Fibroblast of lung (primary cell): ENCODE measurements around the gene TFE3.

Experiments
- CTCF ChIP-seq, 2 donors: IDR thresholded peaks in 1 of 2; conservative IDR thresholded peaks in 1 of 2; 1 replicate in 1 of 2; 2 replicates in 1 of 2; pipeline ENCODE4 v1.5.1; 2011 to 2012; ENCODE audit warnings: low read length in 2 of 2, control low read depth in 1 of 2, inconsistent platforms in 1 of 2, low read depth in 1 of 2, mild to moderate bottlenecking in 1 of 2
- EZH2 ChIP-seq: IDR thresholded peaks from 2 replicates; pipeline ENCODE4 v1.5.1; 2012; ENCODE audit warnings: low read length, control low read depth, mild to moderate bottlenecking; ENCODE audit errors: missing control alignments

GRCh38 chrX:48989483-48989882 is 53.7 kb downstream of the TFE3 start:
- TF ChIP-seq CTCF (conservative IDR thresholded peaks at IDR 0.05 in 1 of 2, IDR thresholded peaks at IDR 0.05 in 1 of 2; ENCODE audit: low read depth in 1 of 2, low read length in 2 of 2) (no peak), EZH2 (no peak)
